Duodenal mucosa (tissue), 2 donors: Measurements from ENCODE around the gene HEPACAM.

ENCODE experiments used
- H3K27ac ChIP-seq: one replicate; pipeline ENCODE4 v1.7.0; 2013; ENCODE audit warnings: low read depth, low read length
- H3K27me3 ChIP-seq, 2 donors: one replicate each; pipeline ENCODE4 v1.7.0; 2013; ENCODE audit warnings: low read length in 2 of 2, control low read depth in 1 of 2; ENCODE audit not compliant: insufficient read depth in 2 of 2, control insufficient read depth in 1 of 2
- H3K36me3 ChIP-seq, 2 donors: one replicate each; pipeline ENCODE4 v1.7.0; 2013; ENCODE audit warnings: low read length in 2 of 2, control low read depth in 1 of 2; ENCODE audit not compliant: insufficient read depth in 2 of 2, control insufficient read depth in 1 of 2
- H3K4me1 ChIP-seq, 2 donors: one replicate each; pipeline ENCODE4 v1.7.0; 2013; ENCODE audit warnings: low read length in 2 of 2, control low read depth in 1 of 2; ENCODE audit not compliant: insufficient read depth in 2 of 2, control insufficient read depth in 1 of 2
- H3K4me3 ChIP-seq, 2 donors: one replicate each; pipeline ENCODE4 v1.7.0; 2013; ENCODE audit warnings: low read length in 2 of 2, low read depth in 1 of 2
- H3K9ac ChIP-seq, 2 donors: one replicate each; pipeline ENCODE4 v1.7.0; 2013; ENCODE audit warnings: low read length in 2 of 2, low read depth in 1 of 2
- H3K9me3 ChIP-seq, 2 donors: one replicate each; pipeline ENCODE4 v1.7.0; 2013; ENCODE audit warnings: low read length in 2 of 2, control low read depth in 1 of 2; ENCODE audit not compliant: control insufficient read depth in 1 of 2

HEPACAM gene

DNA sequence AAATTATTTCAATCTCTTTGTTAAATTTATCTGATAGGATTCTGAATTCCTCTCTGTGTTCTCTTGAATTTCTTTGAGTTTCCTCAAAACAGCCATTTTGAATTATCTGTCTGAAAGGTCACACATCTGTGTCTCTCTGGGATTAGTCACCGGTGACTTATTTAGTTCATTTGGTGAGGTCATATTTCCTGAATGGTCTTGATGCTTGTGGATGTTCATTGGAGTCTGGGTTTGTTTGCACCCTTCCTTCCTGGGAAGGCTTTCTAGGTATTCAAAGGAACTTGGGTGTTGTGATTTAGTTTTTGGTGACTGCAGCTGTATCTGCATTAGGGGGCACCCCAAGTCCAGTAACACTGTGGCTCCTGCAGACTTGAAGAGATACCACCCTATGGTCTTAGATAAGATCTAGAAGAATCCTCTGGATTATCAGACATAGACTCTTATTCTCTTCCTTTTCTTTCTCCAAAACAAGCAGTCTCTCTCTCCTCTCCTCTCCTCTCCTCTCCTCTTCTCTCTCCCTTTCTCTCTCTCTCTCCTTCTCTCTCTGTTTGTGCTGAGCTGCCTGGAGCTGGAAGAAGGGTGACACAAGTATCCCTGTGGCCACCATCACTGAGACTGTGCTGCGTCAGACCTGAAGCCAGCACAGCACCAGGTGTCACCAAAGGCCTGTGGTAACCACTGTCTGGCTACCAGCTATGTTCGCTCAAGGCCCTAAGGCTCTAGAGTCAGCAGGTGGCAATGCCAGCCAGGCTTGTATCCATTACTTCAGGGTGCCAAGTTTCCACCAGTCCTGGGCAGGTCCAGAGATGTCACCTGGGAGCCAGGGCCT is 20.1 kb downstream of the HEPACAM start:
- Histone ChIP-seq H3K36me3 (no peaks in the 10 kb centered on the region), H3K4me1 (no peaks in the 10 kb centered on the region), H3K9ac (no peak overlapping the region), H3K9me3 (peaks cover 0 to 3% of the 10 kb centered on the region in 2 donors), H3K4me3 (no peak overlapping the region), H3K27me3 (no peaks in the 10 kb centered on the region), H3K27ac (no peak overlapping the region)

DNA sequence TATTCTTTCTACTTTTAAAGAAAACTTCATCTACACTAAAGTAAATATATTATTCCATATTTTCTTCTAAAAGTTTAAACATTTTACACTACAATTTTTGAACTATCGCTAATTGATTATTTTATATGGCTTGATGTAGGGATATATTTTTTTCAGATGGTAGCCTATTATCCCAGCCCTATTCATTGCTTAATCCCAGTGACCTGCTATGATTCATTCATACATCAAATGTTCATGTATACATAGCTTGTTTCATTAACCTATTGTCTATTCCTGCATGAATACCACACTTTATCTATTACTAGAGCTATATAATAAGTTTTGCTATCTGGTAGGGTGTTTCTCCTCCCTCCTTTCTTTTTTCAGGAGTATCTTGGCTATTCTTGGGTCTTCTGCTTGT is 33.2 kb downstream of the HEPACAM start:
- peaks cover 9 to 11% of the 10 kb centered on the region in 2 donors for H3K27me3 ChIP-seq
- H3K4me3 ChIP-seq: no peak overlapping the region
- no peaks in the 10 kb centered on the region for H3K36me3 ChIP-seq
- no peak overlapping the region for H3K27ac ChIP-seq
- no peaks in the 10 kb centered on the region for H3K4me1 ChIP-seq
- H3K9me3 ChIP-seq: no peaks in the 10 kb centered on the region
- H3K9ac ChIP-seq: no peak overlapping the region

DNA sequence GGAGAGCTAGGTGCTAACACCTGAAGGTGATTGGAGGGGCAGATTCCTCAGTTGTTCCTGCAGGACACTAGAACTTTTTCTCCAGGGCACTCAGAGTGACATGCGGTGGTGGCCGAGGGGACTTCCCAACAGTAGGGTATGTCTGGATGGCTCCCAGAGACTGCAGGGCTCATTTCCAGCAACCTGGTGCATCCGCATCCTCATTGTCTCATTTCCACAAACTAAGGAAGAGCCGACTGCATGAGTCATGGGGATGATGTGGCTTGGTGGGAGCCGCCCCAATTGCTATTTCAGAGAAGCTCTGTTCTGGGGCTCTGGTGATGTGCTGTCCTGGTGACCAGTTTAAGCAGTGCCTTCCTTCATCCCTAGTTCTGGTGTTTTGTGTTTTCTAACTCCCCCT is 35.4 kb downstream of the HEPACAM start:
- no peak overlapping the region for H3K4me3 ChIP-seq
- H3K9ac ChIP-seq: no peak overlapping the region
- no peaks in the 10 kb centered on the region for H3K4me1 ChIP-seq
- peaks cover 9 to 11% of the 10 kb centered on the region in 2 donors for H3K27me3 ChIP-seq
- no peaks in the 10 kb centered on the region for H3K36me3 ChIP-seq
- no peaks in the 10 kb centered on the region for H3K9me3 ChIP-seq
- no peak overlapping the region for H3K27ac ChIP-seq

DNA sequence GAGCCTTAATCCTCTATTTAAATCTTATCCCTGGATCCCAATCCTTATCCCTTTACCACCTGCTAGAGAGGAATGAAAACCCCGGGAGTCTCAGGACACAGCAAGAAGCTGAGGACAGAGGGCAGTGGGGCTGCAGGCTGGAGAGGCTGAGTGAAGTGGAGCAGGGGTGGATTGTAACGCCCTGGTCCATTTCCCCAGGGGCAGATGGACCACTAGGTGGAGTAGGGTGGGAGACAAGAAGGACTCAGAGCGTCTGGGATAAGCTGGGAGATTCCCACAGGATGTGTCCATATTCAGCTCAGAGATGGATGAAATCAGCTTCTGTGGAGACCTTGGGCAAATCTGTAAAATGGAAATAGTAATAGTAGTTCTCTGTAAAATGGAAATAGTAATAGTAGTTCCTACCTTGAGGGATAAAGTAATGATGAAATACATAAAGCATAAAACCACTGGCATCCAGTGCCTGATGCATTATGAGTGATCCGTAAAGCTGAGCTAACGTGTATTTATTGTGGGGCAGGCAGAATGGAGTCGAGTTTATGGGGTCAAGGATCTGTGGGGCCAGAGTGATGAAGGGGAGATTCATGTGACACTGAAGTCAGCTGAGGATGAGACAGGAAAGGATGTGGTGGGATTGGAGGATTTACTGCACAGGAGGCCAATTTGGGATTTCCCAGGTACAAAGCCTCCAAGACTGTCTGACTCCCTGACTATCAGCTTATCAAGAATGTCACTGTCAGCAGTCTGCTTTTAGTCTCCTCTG is 36.3 kb downstream of the HEPACAM start:
- Histone ChIP-seq H3K27ac (peak overlapping the region; percentile 51), H3K36me3 (no peaks in the 10 kb centered on the region), H3K27me3 (peaks cover 9 to 11% of the 10 kb centered on the region in 2 donors)

DNA sequence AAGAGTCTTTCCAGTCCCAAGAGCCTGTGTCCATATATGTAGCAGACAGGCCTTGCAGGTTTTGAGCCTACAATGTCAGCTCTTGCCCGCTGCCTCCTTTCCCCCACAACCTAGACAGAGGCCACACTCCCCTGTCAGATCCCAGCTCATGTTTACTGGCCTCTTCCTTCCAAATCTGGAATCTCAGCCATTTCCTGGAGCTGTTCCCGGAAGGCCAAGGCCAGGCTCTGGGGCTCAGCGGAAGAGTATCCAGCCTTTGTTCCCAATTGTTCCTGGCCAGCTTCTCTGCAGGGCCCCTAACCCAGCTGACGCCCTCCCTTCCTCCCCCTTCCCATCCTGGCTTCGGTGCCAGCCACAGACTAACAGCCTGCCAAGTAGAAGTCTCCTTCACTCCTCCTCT is 37.1 kb downstream of the HEPACAM start:
- H3K27me3 ChIP-seq: peaks cover 9 to 11% of the 10 kb centered on the region in 2 donors
- peak overlapping the region; percentile 51 for H3K27ac ChIP-seq
- no peaks in the 10 kb centered on the region for H3K36me3 ChIP-seq
- H3K9me3 ChIP-seq: no peaks in the 10 kb centered on the region
- H3K4me1 ChIP-seq: no peaks in the 10 kb centered on the region
- H3K9ac ChIP-seq: no peak overlapping the region
- no peak overlapping the region for H3K4me3 ChIP-seq

More for the DNA sequence above, 36.3 kb downstream of the HEPACAM start:
- Histone ChIP-seq H3K9ac (no peak overlapping the region), H3K4me1 (no peaks in the 10 kb centered on the region), H3K4me3 (no peak overlapping the region), H3K9me3 (no peaks in the 10 kb centered on the region)

DNA sequence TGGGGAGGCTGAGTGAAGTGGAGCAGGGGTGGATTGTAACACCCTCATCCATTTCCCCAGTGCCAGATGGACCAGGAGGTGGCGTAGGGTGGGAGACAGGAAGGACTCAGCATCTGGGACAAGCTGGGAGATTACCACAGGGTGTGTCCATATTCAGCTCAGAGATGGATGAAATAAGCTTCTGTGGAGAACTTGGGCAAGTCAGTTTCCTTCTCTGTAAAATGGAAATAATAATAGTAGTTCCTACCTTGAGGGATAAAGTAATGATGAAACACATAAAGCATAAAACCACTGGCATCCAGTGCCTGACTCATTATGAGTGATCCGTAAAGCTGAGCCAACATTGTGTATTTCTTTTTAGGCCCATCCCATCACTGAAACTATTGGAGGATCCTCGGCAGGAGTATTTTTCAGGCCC is 37.6 kb downstream of the HEPACAM start:
- H3K9me3 ChIP-seq: no peaks in the 10 kb centered on the region
- no peak overlapping the region for H3K9ac ChIP-seq
- no peak overlapping the region for H3K27ac ChIP-seq
- H3K4me1 ChIP-seq: no peaks in the 10 kb centered on the region
- H3K4me3 ChIP-seq: no peak overlapping the region
- H3K36me3 ChIP-seq: no peaks in the 10 kb centered on the region
- peaks cover 9 to 11% of the 10 kb centered on the region in 2 donors for H3K27me3 ChIP-seq

DNA sequence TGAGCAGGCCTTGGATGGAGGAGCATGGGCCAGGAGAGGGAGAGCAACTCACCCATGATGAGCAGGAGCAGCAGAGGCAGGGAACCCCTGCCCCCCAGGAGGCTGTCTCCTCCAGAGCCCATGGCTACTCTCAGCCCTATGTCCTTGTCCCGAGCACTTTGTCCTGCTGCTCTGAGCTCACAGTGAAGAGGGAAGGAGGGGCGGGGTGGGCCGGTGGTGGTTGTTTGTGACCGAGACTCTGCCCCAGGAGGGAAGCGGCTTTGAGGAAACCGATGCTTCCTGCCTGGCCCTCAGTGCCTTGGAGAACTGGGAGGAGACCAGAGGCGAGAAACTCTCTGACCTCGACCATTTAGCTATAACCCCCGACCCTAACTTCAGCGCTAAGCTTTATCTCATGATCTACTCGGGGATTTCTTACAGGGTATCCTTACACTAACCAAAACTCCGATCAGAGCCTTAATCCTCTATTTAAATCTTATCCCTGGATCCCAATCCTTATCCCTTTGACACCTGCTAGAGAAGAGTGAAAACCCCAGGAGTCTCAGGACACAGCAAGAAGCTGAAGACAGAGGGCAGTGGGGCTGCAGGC is 38.1 kb downstream of the HEPACAM start, which contains the start of gene ROBO4:
Gene ROBO4, minus strand, starts transcription at position 192 of the 589 bp plus-strand sequence. Its CDS starts 70 bp downstream, at position 122.
- Histone ChIP-seq H3K9ac (peak within 1 kb of the TSS in 1 of 2 donors; percentile 14), H3K4me3 (peak within 1 kb of the TSS in 1 of 2 donors; percentile 46), H3K9me3 (no peaks in the 10 kb centered on the region), H3K27me3 (peaks cover 9 to 11% of the 10 kb centered on the region in 2 donors), H3K27ac (no peak within 1 kb of the TSS), H3K4me1 (no peaks in the 10 kb centered on the region), H3K36me3 (no peaks in the 10 kb centered on the region)

DNA sequence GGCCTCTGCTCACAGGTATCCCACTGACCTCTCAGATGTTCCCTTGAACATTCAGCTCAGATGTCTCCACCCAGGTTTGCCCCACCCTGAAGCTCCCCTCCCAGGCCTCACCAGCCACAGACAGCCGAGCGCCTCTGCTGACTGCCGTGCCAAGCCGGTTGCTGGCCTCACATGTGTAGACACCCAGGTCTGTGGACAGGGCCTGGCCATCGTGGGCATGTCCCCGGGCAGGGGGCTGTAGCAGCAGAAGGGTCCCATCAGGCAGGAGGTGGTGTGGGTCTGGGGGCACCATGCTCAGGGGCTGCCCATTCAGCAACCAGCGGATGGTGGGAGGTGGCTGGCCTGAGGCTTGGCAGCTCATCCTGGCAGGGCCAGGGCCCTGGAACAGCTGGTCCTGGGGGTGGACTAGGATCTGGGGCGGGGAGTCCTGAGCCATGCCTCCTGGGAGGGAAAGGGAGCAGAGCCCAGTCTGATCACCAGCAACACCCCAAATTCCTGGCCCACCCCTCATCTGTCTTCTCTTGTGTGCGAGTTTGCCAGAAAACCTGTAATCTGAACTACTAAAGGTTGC is 38.9 kb downstream of the HEPACAM start:
- Histone ChIP-seq H3K4me1 (no peaks in the 10 kb centered on the region), H3K4me3 (peak overlapping the region in 1 of 2 donors; percentile 46), H3K27me3 (peaks cover 9 to 11% of the 10 kb centered on the region in 2 donors), H3K9ac (no peak overlapping the region), H3K27ac (no peak overlapping the region), H3K9me3 (no peaks in the 10 kb centered on the region), H3K36me3 (no peaks in the 10 kb centered on the region)

DNA sequence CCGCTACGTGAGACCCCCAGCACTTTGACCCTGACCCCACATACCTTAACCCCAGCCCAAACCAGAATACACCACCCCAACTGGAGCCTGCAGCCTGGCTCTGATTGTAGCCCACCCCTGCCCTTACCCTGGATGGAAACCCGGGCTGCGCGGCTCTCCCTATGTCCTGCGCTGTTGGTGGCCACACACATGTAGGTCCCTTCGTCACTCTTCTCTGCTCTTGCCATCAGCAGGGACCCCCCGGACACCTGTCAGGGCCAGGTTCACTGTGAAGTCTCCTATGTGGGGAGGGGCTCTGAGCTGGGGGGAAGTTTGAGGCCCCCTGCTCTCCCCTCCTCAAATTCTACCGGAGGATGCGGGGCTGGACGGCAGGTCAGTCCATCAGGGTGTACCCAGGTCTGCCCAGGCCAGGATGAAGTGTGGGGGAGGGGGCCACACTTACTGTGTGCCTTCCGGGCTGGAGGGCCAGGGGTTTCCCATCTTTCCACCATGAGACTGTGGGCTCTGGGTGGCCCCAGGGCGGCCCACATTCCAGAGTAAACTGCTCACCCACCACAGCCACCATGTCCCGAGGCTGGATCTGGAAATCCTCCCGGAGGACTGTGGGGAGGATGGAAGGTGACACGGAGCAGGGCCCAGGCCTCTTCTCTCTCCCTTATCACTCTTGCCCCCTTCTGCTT is 39.6 kb downstream of the HEPACAM start:
- Histone ChIP-seq H3K27ac (no peak overlapping the region), H3K9me3 (no peaks in the 10 kb centered on the region), H3K4me3 (no peak overlapping the region), H3K27me3 (peaks cover 9 to 11% of the 10 kb centered on the region in 2 donors), H3K36me3 (no peaks in the 10 kb centered on the region), H3K9ac (no peak overlapping the region), H3K4me1 (no peaks in the 10 kb centered on the region)
